ENCODE results near the gene NRSN1. TPM values are rescaled to one million over a fixed set of nuclear protein-coding genes. Genes with fewer than 3 reads are reported as not detected.

NRSN1 gene
- total RNA-seq, 1 experiment from 2014 or later: not detected

DNA sequence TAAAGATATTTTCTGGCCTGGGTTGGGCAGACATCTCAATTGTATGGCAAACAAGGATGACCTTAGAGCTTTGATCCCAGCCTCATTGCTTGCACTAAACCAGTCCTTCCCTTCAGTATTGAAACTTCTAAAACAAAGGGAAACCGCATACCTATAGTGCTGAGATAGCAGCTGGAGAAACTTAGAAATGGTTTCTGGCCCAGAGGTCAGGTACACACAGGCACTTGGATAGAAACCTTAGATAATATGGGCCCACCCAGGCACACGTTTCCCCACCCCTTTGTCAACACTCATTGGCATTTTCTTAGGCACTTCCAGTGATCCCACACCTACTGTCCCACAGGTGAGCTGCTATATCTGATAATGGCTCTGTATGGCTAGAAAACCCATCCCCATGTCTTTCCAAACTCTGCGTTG is 22.1 kb downstream of the NRSN1 start:
- Histone ChIP-seq H3K23me2 (ENCODE audit: insufficient read length, low read depth, low read length, poor library complexity, severe bottlenecking) (no peaks in the 10 kb centered on the region), H4K5ac (ENCODE audit: insufficient read length, low read depth, low read length) (no peak overlapping the region), H2BK120ac (ENCODE audit: low read depth, low read length, poor library complexity, severe bottlenecking) (no peak overlapping the region), H3K56ac (ENCODE audit: insufficient read length, low read depth, low read length) (no peak overlapping the region), H3K27ac (ENCODE audit: insufficient read length, low read depth, low read length) (no peak overlapping the region), H3K4me2 (ENCODE audit: insufficient read depth, insufficient read length, low read length) (no peak overlapping the region), H3K23ac (ENCODE audit: insufficient read length, low read depth, low read length) (no peak overlapping the region), H3K4ac (ENCODE audit: low read depth, low read length) (no peak overlapping the region), H3K9me3 (ENCODE audit: control insufficient read depth, low read depth, low read length) (no peaks in the 10 kb centered on the region), H4K8ac (replicated peaks; ENCODE audit: insufficient read length, low read depth, low read length) (no peak overlapping the region), H3K4me1 (ENCODE audit: insufficient read depth, low read length) (no peaks in the 10 kb centered on the region), H2AFZ (ENCODE audit: low read length) (no peak overlapping the region), H2BK5ac (ENCODE audit: insufficient read length, low read length) (no peak overlapping the region), H2BK20ac (ENCODE audit: low read depth, low read length, poor library complexity, severe bottlenecking) (no peak overlapping the region), H3K14ac (ENCODE audit: insufficient read depth, low read length) (no peak overlapping the region), H3K18ac (ENCODE audit: insufficient read length, low read depth, low read length) (no peak overlapping the region), H3K9ac (ENCODE audit: extremely low read depth, insufficient read length, low read length) (no peak overlapping the region), H3K27me3 (ENCODE audit: insufficient read depth, low read length) (no peaks in the 10 kb centered on the region), H3T11ph (ENCODE audit: low read length) (no peak overlapping the region), H4K20me1 (ENCODE audit: control insufficient read depth, insufficient read depth, insufficient read length) (no peaks in the 10 kb centered on the region), H2AK5ac (ENCODE audit: insufficient read length, low read length) (no peak overlapping the region), H3K79me2 (ENCODE audit: insufficient read depth, low read length) (no peaks in the 10 kb centered on the region), H2BK15ac (ENCODE audit: low read depth, low read length) (no peak overlapping the region), H4K91ac (ENCODE audit: insufficient read length, low read depth, low read length) (no peak overlapping the region), H2BK12ac (ENCODE audit: insufficient read length, low read depth, low read length) (no peak overlapping the region), H3K79me1 (ENCODE audit: insufficient read depth, low read depth, low read length, poor library complexity, severe bottlenecking) (no peaks in the 10 kb centered on the region)
- Mint-ChIP-seq H3K4me1 (peaks cover 0 to 4% of the 10 kb centered on the region in 2 experiments; a peak in 2 of 4 replicates), H3K27me3 (ENCODE audit: low read depth) (no peaks in the 10 kb centered on the region; the same call in 1 of the 2 replicates), H3K4me3 (no peak overlapping the region), H3K27ac (no peak overlapping the region), H3K9me3 (peaks cover 0 to 5% of the 10 kb centered on the region in 2 experiments; a peak in 1 of 5 replicates), H3K36me3 (ENCODE audit: insufficient read depth in 1 of 3, low read depth in 3 of 3) (no peaks in the 10 kb centered on the region)
- no CpG with 5 or more reads among the region's 3 CpGs for WGBS (ENCODE audit: extremely low coverage, insufficient read length, low lambda C conversion rate)
- no peak for DNase-seq
- TF ChIP-seq, protein P1, sequence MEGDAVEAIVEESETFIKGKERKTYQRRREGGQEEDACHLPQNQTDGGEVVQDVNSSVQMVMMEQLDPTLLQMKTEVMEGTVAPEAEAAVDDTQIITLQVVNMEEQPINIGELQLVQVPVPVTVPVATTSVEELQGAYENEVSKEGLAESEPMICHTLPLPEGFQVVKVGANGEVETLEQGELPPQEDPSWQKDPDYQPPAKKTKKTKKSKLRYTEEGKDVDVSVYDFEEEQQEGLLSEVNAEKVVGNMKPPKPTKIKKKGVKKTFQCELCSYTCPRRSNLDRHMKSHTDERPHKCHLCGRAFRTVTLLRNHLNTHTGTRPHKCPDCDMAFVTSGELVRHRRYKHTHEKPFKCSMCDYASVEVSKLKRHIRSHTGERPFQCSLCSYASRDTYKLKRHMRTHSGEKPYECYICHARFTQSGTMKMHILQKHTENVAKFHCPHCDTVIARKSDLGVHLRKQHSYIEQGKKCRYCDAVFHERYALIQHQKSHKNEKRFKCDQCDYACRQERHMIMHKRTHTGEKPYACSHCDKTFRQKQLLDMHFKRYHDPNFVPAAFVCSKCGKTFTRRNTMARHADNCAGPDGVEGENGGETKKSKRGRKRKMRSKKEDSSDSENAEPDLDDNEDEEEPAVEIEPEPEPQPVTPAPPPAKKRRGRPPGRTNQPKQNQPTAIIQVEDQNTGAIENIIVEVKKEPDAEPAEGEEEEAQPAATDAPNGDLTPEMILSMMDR (conservative IDR thresholded peaks at IDR 0.05): no peak
